BJ (cell line): ENCODE data around the gene CTNNA2. TPM values are rescaled to one million over a fixed set of nuclear protein-coding genes. Genes with fewer than 3 reads are reported as not detected.

Experiments used
- CTCF ChIA-PET: fragments of 350-600 bp; formaldehyde crosslinking; extraction: SDS; loops from one replicate; lab custom pipeline; 2021; ENCODE audit warnings: antibody characterized with exemption, inconsistent platforms; lab: Yijun Ruan, JAX
- POLR2A ChIA-PET: fragments of 300-600 bp; sonication (Branson Sonifier 250); formaldehyde crosslinking; extraction: SDS; loops from one replicate; lab custom pipeline; 2021; ENCODE audit warnings: antibody characterized with exemption; lab: Charles Lee
- DNase-seq: peaks from one replicate; pipeline ENCODE4 v3.0.0-alpha.2; 2011; ENCODE audit warnings: low read depth
- H3K27me3 ChIP-seq: 2 replicates; pipeline ENCODE4 v1.6.0; 2011; ENCODE audit warnings: low read length; ENCODE audit not compliant: control insufficient read depth, insufficient read depth
- H3K36me3 ChIP-seq: 2 replicates; pipeline ENCODE4 v1.5.1; 2011; ENCODE audit warnings: low read length; ENCODE audit not compliant: control insufficient read depth, insufficient read depth
- H3K4me3 ChIP-seq: 2 replicates; pipeline ENCODE4 v1.5.1; 2011; ENCODE audit warnings: low read depth, mild to moderate bottlenecking, control low read depth, low read length
- CTCF ChIP-seq: IDR thresholded peaks from 2 replicates; pipeline ENCODE4 v1.5.1; 2011; ENCODE audit warnings: low read depth, mild to moderate bottlenecking, control low read depth, inconsistent platforms, low read length, moderate library complexity; ENCODE audit not compliant: insufficient read depth
- polyA plus RNA-seq: library from polyadenylated mRNA; depleted of rRNA; stranded (reverse); fragments of >200 nt; gene quantifications from 2 replicates; pipeline ENCODE4 v1.2.3, GENCODE V29; 2011
- small RNA-seq: library from RNA; depleted of rRNA; stranded (forward); fragments of <200 nt; gene quantifications from one replicate; pipeline ENCODE3, GENCODE V24; 2012; ENCODE audit warnings: low replicate concordance, low read depth; ENCODE audit not compliant: insufficient read length

The CTNNA2 gene
- polyA plus RNA-seq, 1 experiment = not detected

- no peak for TF ChIP-seq CTCF
- Histone ChIP-seq H3K36me3 (no peaks in the 10 kb centered on the region), H3K4me3 (no peak overlapping the region), H3K27me3 (no peaks in the 10 kb centered on the region)
- ChIA-PET POLR2A (no interaction called here), CTCF (interaction anchor here (0.6 kb wide), 1 partner anchor 317 kb away, joined by 3 read pairs; no protein-coding TSS in a partner anchor)
- DNase-seq = no peak
These were observed 1157.9 kb downstream of the CTNNA2 start for GRCh38 chr2:80670763-80671162.

- H3K4me3 ChIP-seq = no peak overlapping the region
- TF ChIP-seq CTCF = no peak
- POLR2A ChIA-PET = no interaction called here
- no peaks in the 10 kb centered on the region for H3K36me3 ChIP-seq
- CTCF ChIA-PET = no interaction called here
- DNase-seq = no peak
- no peaks in the 10 kb centered on the region for H3K27me3 ChIP-seq
These were observed 1174.7 kb downstream of the CTNNA2 start for GRCh38 chr2:80687524-80687923.

GRCh38 chr2:80689106-80689505, 1176.3 kb downstream of the CTNNA2 start:
- POLR2A ChIA-PET = no interaction called here

More at GRCh38 chr2:80689106-80689505, 1176.3 kb downstream of the CTNNA2 start:
- TF ChIP-seq CTCF = no peak
- H3K27me3 ChIP-seq = no peaks in the 10 kb centered on the region
- no peak for DNase-seq
- H3K36me3 ChIP-seq = no peaks in the 10 kb centered on the region
- no peak overlapping the region for H3K4me3 ChIP-seq
- CTCF ChIA-PET = no interaction called here

Small RNA genes lying within 50 kb of the gene (small RNA-seq; reads per million reads assigned to genes)
- gene MIR4264 = not detected
- not detected for gene MIR8080
- gene RNU6-561P = not detected
